GM20000 (cell line): ENCODE data around the gene IRF4.
"Not testable (repeated sequence)": the region's sequence is repeated elsewhere in the genome, so short reads cannot be mapped to it uniquely, and the experiment has no call there.

ENCODE experiments used
- DNase-seq: peaks from one replicate; pipeline ENCODE4 v3.0.0; 2012; ENCODE audit warnings: low spot score
- TF ChIP-seq, protein P1 (sequence below): IDR thresholded peaks from 2 replicates; pipeline ENCODE4 v1.5.1; 2012; ENCODE audit warnings: mild to moderate bottlenecking, control low read depth; ENCODE audit errors: extremely low read depth, missing control alignments

The IRF4 gene

DNA sequence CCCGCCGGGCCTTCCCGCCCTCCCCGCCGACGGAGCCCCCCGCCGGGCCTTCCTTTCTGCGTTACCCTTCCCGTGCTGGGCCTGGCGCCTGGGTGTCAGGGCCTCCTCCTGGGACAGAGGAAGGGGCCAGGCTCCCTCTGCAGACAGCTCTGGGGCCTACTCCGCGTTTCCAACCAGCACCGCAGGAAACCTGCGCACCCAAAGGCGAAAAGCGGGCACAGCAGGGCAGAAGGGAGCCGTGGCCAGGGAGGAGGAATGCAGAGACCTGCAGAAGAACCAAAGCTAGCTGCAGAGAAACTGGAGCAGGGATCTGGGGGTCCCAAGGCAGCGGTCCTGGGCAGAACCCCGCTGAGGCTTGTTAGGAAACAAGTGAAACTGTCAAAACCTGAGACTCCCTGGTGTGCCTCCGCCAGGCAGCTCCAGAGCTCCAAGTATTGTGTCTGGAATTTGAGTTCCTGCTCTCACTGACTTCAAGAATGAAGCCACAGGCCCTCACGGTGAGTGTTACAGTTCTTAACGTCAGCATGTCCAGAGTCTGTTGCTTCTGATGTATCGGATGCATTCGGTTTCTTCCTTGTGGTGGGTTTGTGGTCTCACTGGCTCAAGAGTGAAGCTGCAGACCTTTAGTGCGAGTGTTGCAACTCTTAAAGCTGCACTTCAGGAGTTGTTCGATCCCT is 33.3 kb downstream of the IRF4 start:
- no peak for DNase-seq
- TF ChIP-seq, protein P1, sequence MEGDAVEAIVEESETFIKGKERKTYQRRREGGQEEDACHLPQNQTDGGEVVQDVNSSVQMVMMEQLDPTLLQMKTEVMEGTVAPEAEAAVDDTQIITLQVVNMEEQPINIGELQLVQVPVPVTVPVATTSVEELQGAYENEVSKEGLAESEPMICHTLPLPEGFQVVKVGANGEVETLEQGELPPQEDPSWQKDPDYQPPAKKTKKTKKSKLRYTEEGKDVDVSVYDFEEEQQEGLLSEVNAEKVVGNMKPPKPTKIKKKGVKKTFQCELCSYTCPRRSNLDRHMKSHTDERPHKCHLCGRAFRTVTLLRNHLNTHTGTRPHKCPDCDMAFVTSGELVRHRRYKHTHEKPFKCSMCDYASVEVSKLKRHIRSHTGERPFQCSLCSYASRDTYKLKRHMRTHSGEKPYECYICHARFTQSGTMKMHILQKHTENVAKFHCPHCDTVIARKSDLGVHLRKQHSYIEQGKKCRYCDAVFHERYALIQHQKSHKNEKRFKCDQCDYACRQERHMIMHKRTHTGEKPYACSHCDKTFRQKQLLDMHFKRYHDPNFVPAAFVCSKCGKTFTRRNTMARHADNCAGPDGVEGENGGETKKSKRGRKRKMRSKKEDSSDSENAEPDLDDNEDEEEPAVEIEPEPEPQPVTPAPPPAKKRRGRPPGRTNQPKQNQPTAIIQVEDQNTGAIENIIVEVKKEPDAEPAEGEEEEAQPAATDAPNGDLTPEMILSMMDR, result no peak

DNA sequence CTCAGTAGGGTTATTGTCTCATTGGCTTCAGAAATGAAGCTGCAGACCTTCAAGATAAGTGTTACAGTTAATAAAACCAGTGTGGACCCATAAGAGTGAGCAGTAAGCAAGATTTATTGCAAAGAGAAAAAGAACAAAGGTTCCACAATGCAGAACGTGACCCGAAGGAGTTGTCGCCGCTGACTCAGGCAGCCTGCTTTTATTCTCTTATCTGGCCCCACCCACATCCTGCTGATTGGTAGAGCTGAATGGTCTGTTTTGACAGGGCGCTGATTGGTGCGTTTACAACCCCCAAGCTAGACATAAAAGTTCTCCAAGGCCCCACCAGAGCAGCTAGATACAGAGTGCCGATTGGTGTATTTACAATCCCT is 33.9 kb downstream of the IRF4 start:
- DNase-seq, result not testable (repeated sequence)

DNA sequence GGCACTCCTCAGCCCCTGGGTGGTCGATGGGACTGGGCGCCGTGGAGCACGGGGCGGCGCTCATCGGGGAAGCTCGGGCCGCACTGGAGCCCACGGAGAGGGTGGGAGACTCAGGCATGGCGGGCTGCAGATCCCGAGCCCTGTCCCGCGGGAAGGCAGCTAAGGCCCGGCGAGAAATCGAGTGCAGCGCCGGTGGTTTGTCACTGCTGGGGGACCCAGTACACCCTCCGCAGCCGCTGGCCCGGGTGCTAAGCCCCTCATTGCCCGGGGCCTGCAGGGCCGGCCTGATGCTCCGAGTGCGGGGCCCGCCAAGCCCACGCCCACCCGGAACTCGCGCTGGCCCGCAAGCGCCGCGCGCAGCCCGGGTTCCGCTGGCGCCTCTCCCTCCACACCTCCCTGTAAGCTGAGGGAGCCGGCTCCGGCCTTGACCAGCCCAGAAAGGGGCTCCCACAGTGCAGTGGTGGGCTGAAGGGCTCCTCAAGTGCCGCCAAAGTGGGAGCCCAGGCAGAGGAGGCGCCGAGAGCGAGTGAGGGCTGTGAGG is 34.7 kb downstream of the IRF4 start:
- not testable (repeated sequence) for DNase-seq

DNA sequence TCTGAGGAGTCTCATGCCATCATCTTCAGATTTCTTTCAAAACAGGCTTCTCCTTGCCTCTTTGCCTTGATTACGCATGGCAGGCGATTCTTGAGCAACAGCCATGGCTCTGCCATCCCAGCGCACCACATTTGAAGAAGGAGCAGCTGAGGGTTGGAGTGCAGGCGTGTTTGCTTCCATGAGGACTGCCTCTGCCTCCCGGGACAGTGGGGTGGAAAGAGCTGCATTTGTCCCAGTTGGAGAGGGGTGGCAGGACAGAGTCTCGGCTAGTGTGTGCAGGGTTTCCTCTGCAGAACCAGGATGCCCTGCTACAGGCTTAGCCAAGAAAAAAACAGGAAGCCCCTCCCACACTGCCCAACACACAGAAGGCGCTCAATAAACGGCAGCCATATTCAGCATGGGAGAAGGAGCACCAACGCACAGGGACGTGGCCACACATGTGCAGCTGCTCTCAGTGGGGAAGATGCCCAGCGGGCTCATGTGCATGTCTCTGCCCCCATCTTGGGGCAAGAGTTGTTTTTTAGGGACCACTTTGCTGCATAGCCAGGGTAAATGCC is 36.6 kb downstream of the IRF4 start:
- TF ChIP-seq, protein P1, result no peak
- no peak for DNase-seq

DNA sequence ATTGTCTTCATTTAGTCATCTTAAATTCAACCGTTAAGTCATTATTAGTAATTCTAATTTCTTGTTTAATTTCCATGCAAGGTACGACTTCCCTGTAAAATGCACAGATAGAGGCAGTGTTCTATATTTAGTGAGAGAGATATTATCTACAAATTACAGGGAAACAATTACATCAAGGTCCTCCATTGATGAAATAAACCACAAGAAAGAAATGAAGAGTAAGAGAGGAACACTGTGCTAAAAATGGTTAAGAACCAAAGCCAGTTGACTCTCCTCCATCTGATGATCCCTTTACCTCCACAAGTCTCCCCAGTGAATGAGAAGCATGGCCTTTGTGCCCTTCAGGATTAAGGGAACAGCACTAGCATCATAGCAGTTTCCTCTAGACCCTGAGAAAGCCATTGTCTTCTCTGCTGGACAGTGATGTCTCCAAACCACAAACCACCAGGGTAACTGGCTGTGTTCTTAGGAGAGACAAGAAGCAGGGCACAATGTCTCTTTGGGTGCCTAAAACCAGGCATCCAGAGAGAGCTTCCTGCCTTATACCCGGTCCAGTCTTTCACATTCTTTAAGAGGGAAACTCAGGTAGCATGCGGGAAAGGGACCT is 38.1 kb downstream of the IRF4 start:
- TF ChIP-seq, protein P1, result no peak
- DNase-seq, result no peak

DNA sequence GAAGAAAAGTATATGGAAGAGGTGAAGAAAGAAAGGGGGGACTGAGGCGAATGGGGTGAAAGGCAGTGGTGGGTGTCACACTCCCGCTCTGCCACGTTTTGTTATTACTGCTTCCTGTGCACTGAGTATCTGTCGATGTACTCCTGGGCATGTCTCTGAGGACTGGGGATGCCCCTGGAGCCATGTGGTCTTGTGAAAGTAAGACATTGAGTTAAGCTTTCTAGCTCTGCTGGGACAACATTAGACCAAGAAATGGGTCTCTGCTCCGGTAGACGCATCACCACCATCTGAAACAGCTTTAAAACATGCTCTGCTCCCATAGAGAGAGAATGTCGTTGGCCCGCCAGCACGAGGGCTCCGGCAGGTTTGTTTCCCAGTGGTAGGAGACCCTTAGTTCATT is 40.0 kb downstream of the IRF4 start:
- TF ChIP-seq, protein P1, result no peak
- peak; percentile 78 for DNase-seq

DNA sequence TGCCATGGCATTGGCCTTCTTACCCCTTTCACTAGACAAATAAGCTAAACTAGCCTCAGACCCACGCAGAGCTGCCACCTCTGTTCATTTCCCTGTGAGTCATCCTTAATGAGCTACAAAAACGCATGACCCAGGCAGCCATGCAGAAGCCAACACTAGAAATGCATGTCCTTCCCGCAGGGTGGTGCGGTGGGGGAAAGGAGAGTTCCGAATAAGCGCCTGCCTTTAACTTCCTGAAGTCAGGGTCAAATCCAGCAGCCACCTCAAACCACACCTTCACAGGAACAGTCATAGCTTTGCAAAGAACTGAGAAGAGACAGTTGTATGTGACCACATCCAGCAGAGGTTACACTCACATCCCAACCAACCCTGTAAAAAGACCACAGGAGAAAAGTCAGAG is 40.4 kb downstream of the IRF4 start:
- TF ChIP-seq, protein P1, result no peak

DNA sequence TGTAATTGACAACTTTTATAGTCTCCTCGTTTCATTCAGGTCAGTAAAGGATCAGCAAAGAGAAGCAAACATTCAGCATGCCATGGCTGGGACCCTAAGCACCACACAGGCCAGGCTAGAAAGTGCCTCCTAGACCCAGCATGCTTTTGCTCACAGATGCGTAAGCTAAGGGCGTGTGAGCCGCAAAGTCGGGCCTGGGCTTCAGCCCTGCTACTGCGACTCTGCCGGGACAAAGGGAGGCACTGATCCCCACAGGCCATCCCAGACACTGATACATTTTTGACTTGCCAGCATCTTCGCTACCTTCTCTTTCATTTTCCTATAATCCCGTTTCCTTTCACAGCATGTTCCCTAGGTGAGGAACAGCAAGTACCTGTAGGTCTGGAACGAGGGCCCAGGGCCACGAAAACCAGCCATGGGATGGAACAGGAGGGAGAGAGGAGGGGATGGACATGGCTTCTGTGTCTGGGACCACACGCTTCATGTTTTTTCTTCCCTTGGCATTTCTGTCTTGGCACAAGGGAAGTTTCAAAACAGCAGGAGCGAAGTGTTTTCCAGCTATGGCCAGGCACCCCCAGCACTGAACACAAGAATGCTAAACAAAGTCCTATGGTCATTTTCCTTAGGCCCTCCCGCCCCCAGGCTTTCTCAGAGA is 42.6 kb downstream of the IRF4 start:
- no peak for DNase-seq
- TF ChIP-seq, protein P1, result no peak

More for the DNA sequence above, 40.4 kb downstream of the IRF4 start:
- DNase-seq, result peak; percentile 60
